Peyer's patch (tissue), 4 donors: ENCODE measurements around the gene PCBP3. TPM values are rescaled to one million over a fixed set of nuclear protein-coding genes. Genes with fewer than 3 reads are reported as not detected.

Experiments
- DNase-seq, 3 donors: peaks; one replicate each; pipeline ENCODE4 v3.0.0-alpha.2; 2017 to 2019
- H3K27ac ChIP-seq, 4 donors: fragments of 200-600 bp; sonication (generic); one replicate each; pipeline ENCODE4 v1.5.1; 2016 to 2019
- H3K27me3 ChIP-seq, 2 donors: fragments of 200-600 bp; sonication (generic); one replicate each; pipeline ENCODE4 v1.5.1; 2019
- H3K36me3 ChIP-seq, 3 donors: fragments of 200-600 bp; sonication (generic); one replicate each; pipeline ENCODE4 v1.5.1; 2016 to 2019
- H3K4me1 ChIP-seq, 4 donors: fragments of 200-600 bp; sonication (generic); one replicate each; pipeline ENCODE4 v1.5.1; 2016 to 2019
- H3K4me3 ChIP-seq, 4 donors: fragments of 200-600 bp; sonication (generic); 1 replicate in 3 of 4; 2 replicates in 1 of 4; pipeline ENCODE4 v1.5.1; 2016 to 2019; ENCODE audit warnings: mild to moderate bottlenecking in 1 of 4
- H3K9me3 ChIP-seq, 4 donors: fragments of 200-600 bp; sonication (generic); one replicate each; pipeline ENCODE4 v1.5.1; 2016 to 2019; ENCODE audit warnings: mild to moderate bottlenecking in 1 of 4
- CTCF ChIP-seq, 6 experiments: fragments of 450-650 bp in 4 of 6; fragments of 200-600 bp in 2 of 6; sonication (generic) in 1 of 6; IDR thresholded peaks; one replicate each; pipeline ENCODE4 v1.5.1; 2017 to 2019; ENCODE audit warnings: antibody characterized with exemption in 6 of 6, mild to moderate bottlenecking in 3 of 6, moderate library complexity in 1 of 6
- POLR2A ChIP-seq, 2 donors: fragments of 450-650 bp; IDR thresholded peaks; one replicate each; pipeline ENCODE4 v1.5.1; 2017; ENCODE audit warnings: antibody characterized with exemption in 2 of 2, mild to moderate bottlenecking in 2 of 2, moderate library complexity in 2 of 2
- total RNA-seq, 4 donors: library from RNA; depleted of rRNA; stranded (reverse); fragments of >200 nt; gene quantifications; one replicate each; pipeline ENCODE4 v1.1.0, GENCODE V29; 2016

PCBP3 gene
- total RNA-seq, 4 donors from 2014 or later: 1.1 to 6.0 (median 4.4) TPM; not detected in 1

- DNase-seq: peak in 2 of 3 donors; percentile 44 to 65
- Histone ChIP-seq H3K9me3 (no peaks in the 10 kb centered on the region), H3K36me3 (no peaks in the 10 kb centered on the region), H3K4me1 (peaks cover 0 to 25% (median 0%) of the 10 kb centered on the region in 4 donors), H3K4me3 (no peak overlapping the region), H3K27me3 (no peaks in the 10 kb centered on the region), H3K27ac (peak overlapping the region in 1 of 4 donors; percentile 62)
- TF ChIP-seq CTCF (IDR thresholded peaks at IDR 0.05) (no peak), POLR2A (IDR thresholded peaks at IDR 0.05) (no peak)
Observed at GRCh38 chr21:45892156-45892915, 248.8 kb downstream of the PCBP3 start.

- DNase-seq: no peak
- Histone ChIP-seq H3K27ac (peak overlapping the region in 1 of 4 donors; percentile 14), H3K4me1 (peaks cover 0 to 25% (median 0%) of the 10 kb centered on the region in 4 donors)
Observed at GRCh38 chr21:45892916-45893739, 249.6 kb downstream of the PCBP3 start.

GRCh38 chr21:45893740-45894449 is 250.4 kb downstream of the PCBP3 start:
- H3K27ac ChIP-seq: peak overlapping the region in 2 of 4 donors; percentile 14 to 18
- peaks cover 0 to 25% (median 0%) of the 10 kb centered on the region in 4 donors for H3K4me1 ChIP-seq
- no peaks in the 10 kb centered on the region for H3K9me3 ChIP-seq
- TF ChIP-seq POLR2A (IDR thresholded peaks at IDR 0.05) (no peak), CTCF (IDR thresholded peaks at IDR 0.05) (no peak)
- no peaks in the 10 kb centered on the region for H3K27me3 ChIP-seq
- no peak for DNase-seq
- no peaks in the 10 kb centered on the region for H3K36me3 ChIP-seq
- H3K4me3 ChIP-seq: no peak overlapping the region

More at GRCh38 chr21:45892916-45893739, 249.6 kb downstream of the PCBP3 start:
- H3K4me3 ChIP-seq: no peak overlapping the region
- no peaks in the 10 kb centered on the region for H3K9me3 ChIP-seq
- no peaks in the 10 kb centered on the region for H3K27me3 ChIP-seq
- H3K36me3 ChIP-seq: no peaks in the 10 kb centered on the region
- TF ChIP-seq POLR2A (IDR thresholded peaks at IDR 0.05): no peak
- TF ChIP-seq CTCF (IDR thresholded peaks at IDR 0.05): no peak

- no peaks in the 10 kb centered on the region for H3K27me3 ChIP-seq
- no peak for TF ChIP-seq POLR2A (IDR thresholded peaks at IDR 0.05)
- no peak for TF ChIP-seq CTCF (IDR thresholded peaks at IDR 0.05)
- H3K27ac ChIP-seq: peak overlapping the region in 2 of 4 donors; percentile 14 to 18
- H3K4me3 ChIP-seq: no peak overlapping the region
- H3K4me1 ChIP-seq: peaks cover 0 to 25% (median 0%) of the 10 kb centered on the region in 4 donors
- DNase-seq: no peak
- no peaks in the 10 kb centered on the region for H3K36me3 ChIP-seq
- no peaks in the 10 kb centered on the region for H3K9me3 ChIP-seq
Observed at GRCh38 chr21:45894450-45894825, 250.9 kb downstream of the PCBP3 start.
